ENCODE data around the gene NRROS. TPM values are rescaled to one million over a fixed set of nuclear protein-coding genes. Genes with fewer than 3 reads are reported as not detected.

The NRROS gene
- total and polyA plus RNA-seq, 10 of the 15 experiments (the other 5 are each of a cell fraction or from before 2014, with no cell fraction given) = 0.35 to 42.2 (median 12.6) TPM

DNA sequence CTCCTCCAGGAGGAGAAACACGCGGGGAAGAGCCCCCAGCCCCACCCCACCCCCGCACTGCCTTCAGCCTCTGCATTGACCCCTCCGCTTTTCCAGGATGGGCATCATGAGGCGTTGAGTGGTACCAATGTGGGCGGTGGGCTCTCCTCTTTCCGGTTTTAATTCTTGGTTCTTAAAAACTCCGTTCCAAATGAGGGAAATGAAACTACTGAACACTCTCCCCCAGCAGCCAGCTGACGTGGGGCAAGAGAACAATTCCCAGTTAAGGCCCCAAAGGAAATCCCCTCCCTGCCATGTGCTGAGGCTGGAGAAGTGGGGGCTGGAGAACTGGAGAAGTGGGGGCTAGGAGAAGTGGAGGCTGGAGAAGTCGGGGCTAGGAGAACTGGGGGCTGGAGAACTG is 5.3 kb upstream of the NRROS start (continued):
- TF ChIP-seq REST (IDR thresholded peaks at IDR 0.05; ENCODE audit: low read depth, low read length) (no peak), ETV6 (conservative IDR thresholded peaks at IDR 0.05 in 1 of 2, IDR thresholded peaks at IDR 0.05 in 1 of 2; ENCODE audit: borderline replicate concordance in 1 of 2, low read depth in 1 of 2) (peak in 1 of 2 experiments; percentile 80; a peak in 2 of 4 replicates), ZNF274 (IDR thresholded peaks at IDR 0.05; ENCODE audit: insufficient read depth, insufficient read length) (no peak), USF1 (IDR thresholded peaks at IDR 0.05; ENCODE audit: borderline replicate concordance, extremely low read length, insufficient read depth, low read depth, low read length) (no peak), IKZF2 (IDR thresholded peaks at IDR 0.05) (peak; percentile 98), POLR2A (IDR thresholded peaks at IDR 0.05; ENCODE audit: low read depth, low read length) (no peak), E2F8 (IDR thresholded peaks at IDR 0.05; ENCODE audit: low read depth, partially characterized antibody) (no peak), IRF4 (IDR thresholded peaks at IDR 0.05; ENCODE audit: low read depth, low read length) (peak; percentile 61; the same call in 1 of the 2 replicates), ZBED1 (IDR thresholded peaks at IDR 0.05; ENCODE audit: borderline replicate concordance) (peak; percentile 44; the same call in 1 of the 2 replicates), IKZF1 (conservative IDR thresholded peaks at IDR 0.05) (peak; percentile 97), KLF5 (IDR thresholded peaks at IDR 0.05; ENCODE audit: partially characterized antibody) (no peak), STAT1 (conservative IDR thresholded peaks at IDR 0.05) (no peak), ZNF24 (IDR thresholded peaks at IDR 0.05) (no peak), STAT3 (IDR thresholded peaks at IDR 0.05; ENCODE audit: low read depth, low read length) (no peak)
- TF ChIP-seq, protein P1, sequence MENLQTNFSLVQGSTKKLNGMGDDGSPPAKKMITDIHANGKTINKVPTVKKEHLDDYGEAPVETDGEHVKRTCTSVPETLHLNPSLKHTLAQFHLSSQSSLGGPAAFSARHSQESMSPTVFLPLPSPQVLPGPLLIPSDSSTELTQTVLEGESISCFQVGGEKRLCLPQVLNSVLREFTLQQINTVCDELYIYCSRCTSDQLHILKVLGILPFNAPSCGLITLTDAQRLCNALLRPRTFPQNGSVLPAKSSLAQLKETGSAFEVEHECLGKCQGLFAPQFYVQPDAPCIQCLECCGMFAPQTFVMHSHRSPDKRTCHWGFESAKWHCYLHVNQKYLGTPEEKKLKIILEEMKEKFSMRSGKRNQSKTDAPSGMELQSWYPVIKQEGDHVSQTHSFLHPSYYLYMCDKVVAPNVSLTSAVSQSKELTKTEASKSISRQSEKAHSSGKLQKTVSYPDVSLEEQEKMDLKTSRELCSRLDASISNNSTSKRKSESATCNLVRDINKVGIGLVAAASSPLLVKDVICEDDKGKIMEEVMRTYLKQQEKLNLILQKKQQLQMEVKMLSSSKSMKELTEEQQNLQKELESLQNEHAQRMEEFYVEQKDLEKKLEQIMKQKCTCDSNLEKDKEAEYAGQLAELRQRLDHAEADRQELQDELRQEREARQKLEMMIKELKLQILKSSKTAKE (IDR thresholded peaks at IDR 0.05; ENCODE audit: low read depth, poor library complexity, severe bottlenecking) = no peak
- TF ChIP-seq, protein P2, sequence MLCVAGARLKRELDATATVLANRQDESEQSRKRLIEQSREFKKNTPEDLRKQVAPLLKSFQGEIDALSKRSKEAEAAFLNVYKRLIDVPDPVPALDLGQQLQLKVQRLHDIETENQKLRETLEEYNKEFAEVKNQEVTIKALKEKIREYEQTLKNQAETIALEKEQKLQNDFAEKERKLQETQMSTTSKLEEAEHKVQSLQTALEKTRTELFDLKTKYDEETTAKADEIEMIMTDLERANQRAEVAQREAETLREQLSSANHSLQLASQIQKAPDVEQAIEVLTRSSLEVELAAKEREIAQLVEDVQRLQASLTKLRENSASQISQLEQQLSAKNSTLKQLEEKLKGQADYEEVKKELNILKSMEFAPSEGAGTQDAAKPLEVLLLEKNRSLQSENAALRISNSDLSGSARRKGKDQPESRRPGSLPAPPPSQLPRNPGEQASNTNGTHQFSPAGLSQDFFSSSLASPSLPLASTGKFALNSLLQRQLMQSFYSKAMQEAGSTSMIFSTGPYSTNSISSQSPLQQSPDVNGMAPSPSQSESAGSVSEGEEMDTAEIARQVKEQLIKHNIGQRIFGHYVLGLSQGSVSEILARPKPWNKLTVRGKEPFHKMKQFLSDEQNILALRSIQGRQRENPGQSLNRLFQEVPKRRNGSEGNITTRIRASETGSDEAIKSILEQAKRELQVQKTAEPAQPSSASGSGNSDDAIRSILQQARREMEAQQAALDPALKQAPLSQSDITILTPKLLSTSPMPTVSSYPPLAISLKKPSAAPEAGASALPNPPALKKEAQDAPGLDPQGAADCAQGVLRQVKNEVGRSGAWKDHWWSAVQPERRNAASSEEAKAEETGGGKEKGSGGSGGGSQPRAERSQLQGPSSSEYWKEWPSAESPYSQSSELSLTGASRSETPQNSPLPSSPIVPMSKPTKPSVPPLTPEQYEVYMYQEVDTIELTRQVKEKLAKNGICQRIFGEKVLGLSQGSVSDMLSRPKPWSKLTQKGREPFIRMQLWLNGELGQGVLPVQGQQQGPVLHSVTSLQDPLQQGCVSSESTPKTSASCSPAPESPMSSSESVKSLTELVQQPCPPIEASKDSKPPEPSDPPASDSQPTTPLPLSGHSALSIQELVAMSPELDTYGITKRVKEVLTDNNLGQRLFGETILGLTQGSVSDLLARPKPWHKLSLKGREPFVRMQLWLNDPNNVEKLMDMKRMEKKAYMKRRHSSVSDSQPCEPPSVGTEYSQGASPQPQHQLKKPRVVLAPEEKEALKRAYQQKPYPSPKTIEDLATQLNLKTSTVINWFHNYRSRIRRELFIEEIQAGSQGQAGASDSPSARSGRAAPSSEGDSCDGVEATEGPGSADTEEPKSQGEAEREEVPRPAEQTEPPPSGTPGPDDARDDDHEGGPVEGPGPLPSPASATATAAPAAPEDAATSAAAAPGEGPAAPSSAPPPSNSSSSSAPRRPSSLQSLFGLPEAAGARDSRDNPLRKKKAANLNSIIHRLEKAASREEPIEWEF (IDR thresholded peaks at IDR 0.05; ENCODE audit: insufficient replicate concordance, low read depth, low read length) = no peak

Measured in GM12878 (cell line).